DOHH2 (cell line): ENCODE data around the gene AURKAIP1.

Source experiments
- H3F3A ChIP-seq: fragments of 200-600 bp; sonication (generic), shearing (Covaris generic); 2 replicates; pipeline ENCODE4 v1.6.0; 2016; ENCODE audit warnings: antibody characterized with exemption, mild to moderate bottlenecking; ENCODE audit not compliant: control insufficient read depth, insufficient read depth
- H3K27ac ChIP-seq: fragments of 200-600 bp; sonication (generic); 2 replicates; pipeline ENCODE4 v1.5.1; 2014; ENCODE audit warnings: low read depth, mild to moderate bottlenecking, low read length, moderate library complexity
- H3K27me3 ChIP-seq: fragments of 200-600 bp; sonication (generic); 2 replicates; pipeline ENCODE4 v1.6.1; 2014; ENCODE audit warnings: mild to moderate bottlenecking, low read length, mixed read lengths; ENCODE audit not compliant: control insufficient read depth
- H3K36me3 ChIP-seq: fragments of 200-600 bp; sonication (generic); 2 replicates; pipeline ENCODE4 v1.6.1; 2014; ENCODE audit warnings: mild to moderate bottlenecking, low read length, moderate library complexity, mixed read lengths; ENCODE audit not compliant: control insufficient read depth
- H3K4me1 ChIP-seq: fragments of 200-600 bp; sonication (generic); 2 replicates; pipeline ENCODE4 v1.6.1; 2014; ENCODE audit warnings: mild to moderate bottlenecking, low read length, mixed read lengths; ENCODE audit not compliant: control insufficient read depth
- H3K4me2 ChIP-seq: fragments of 200-600 bp; sonication (generic); 2 replicates; pipeline ENCODE4 v1.6.0; 2014; ENCODE audit warnings: mild to moderate bottlenecking, low read length, moderate library complexity
- H3K4me3 ChIP-seq: fragments of 200-600 bp; sonication (generic); 2 replicates; pipeline ENCODE4 v1.5.1; 2014; ENCODE audit warnings: mild to moderate bottlenecking, low read length, mixed read lengths
- H3K79me2 ChIP-seq: fragments of 200-600 bp; sonication (generic); 2 replicates; pipeline ENCODE4 v1.6.1; 2014; ENCODE audit warnings: mild to moderate bottlenecking, low read length, mixed read lengths; ENCODE audit not compliant: control insufficient read depth
- H3K9me2 ChIP-seq: fragments of 200-600 bp; sonication (generic); replicated peaks from 2 replicates; pipeline ENCODE4 v1.6.1; 2014; ENCODE audit warnings: mild to moderate bottlenecking, low read length, mixed read lengths; ENCODE audit not compliant: control insufficient read depth
- H3K9me3 ChIP-seq: fragments of 200-600 bp; sonication (generic); 2 replicates; pipeline ENCODE4 v1.6.1; 2014; ENCODE audit warnings: antibody characterized with exemption, low read length, mixed read lengths; ENCODE audit not compliant: control insufficient read depth, insufficient read depth
- H4K20me1 ChIP-seq: fragments of 200-600 bp; sonication (generic); 2 replicates; pipeline ENCODE4 v1.6.0; 2014; ENCODE audit warnings: low read depth, mild to moderate bottlenecking, antibody characterized with exemption, low read length, moderate library complexity; ENCODE audit not compliant: control insufficient read depth, insufficient read depth
- CTCF ChIP-seq: fragments of 200-600 bp; sonication (generic); IDR thresholded peaks from one replicate; pipeline ENCODE4 v1.5.1; 2014; ENCODE audit warnings: antibody characterized with exemption, mild to moderate bottlenecking, low read depth, low read length; ENCODE audit not compliant: poor library complexity, severe bottlenecking
- EZH2phosphoT487 ChIP-seq: fragments of 200-600 bp; sonication (generic); IDR thresholded peaks from 2 replicates; pipeline ENCODE4 v1.6.1; 2017; ENCODE audit warnings: borderline replicate concordance, mild to moderate bottlenecking, antibody characterized with exemption, low read length, moderate library complexity, mixed read lengths

Gene AURKAIP1

GRCh38 chr1:1331068-1331965, 43.7 kb downstream of the AURKAIP1 start, which contains the start of gene TAS1R3:
Gene TAS1R3, plus strand, starts transcription at chr1:1331280. Its CDS starts 66 bp downstream, at chr1:1331346.
- Histone ChIP-seq H4K20me1 (no peaks in the 10 kb centered on the region), H3K79me2 (peaks cover 2% of the 10 kb centered on the region), H3K9me2 (no peaks in the 10 kb centered on the region), H3K27ac (no peak within 1 kb of the TSS), H3K9me3 (peaks cover 13% of the 10 kb centered on the region), H3K4me2 (no peak within 1 kb of the TSS), H3K27me3 (no peaks in the 10 kb centered on the region), H3K36me3 (peaks cover 7% of the 10 kb centered on the region; the same call in 1 of the 2 replicates), H3K4me3 (no peak within 1 kb of the TSS), H3F3A (no peaks in the 10 kb centered on the region), H3K4me1 (peaks cover 9% of the 10 kb centered on the region)
- TF ChIP-seq EZH2phosphoT487 (no peak), CTCF (no peak)

GRCh38 chr1:1330366-1331067, 44.5 kb downstream of the AURKAIP1 start:
- no peak overlapping the region for H3K4me2 ChIP-seq
- no peaks in the 10 kb centered on the region for H4K20me1 ChIP-seq
- peaks cover 7% of the 10 kb centered on the region; the same call in 1 of the 2 replicates for H3K36me3 ChIP-seq
- no peaks in the 10 kb centered on the region for H3K27me3 ChIP-seq
- no peak overlapping the region for H3K27ac ChIP-seq
- H3K79me2 ChIP-seq = peaks cover 10% of the 10 kb centered on the region
- no peaks in the 10 kb centered on the region for H3K9me2 ChIP-seq
- TF ChIP-seq CTCF = no peak
- no peak for TF ChIP-seq EZH2phosphoT487
- H3K4me1 ChIP-seq = peaks cover 17% of the 10 kb centered on the region
- H3K9me3 ChIP-seq = peaks cover 13% of the 10 kb centered on the region
- no peaks in the 10 kb centered on the region for H3F3A ChIP-seq
- H3K4me3 ChIP-seq = no peak overlapping the region

GRCh38 chr1:1329304-1330210, 45.5 kb downstream of the AURKAIP1 start:
- Histone ChIP-seq H4K20me1 (no peaks in the 10 kb centered on the region), H3K9me3 (peaks cover 13% of the 10 kb centered on the region), H3K4me2 (no peak overlapping the region), H3K36me3 (peaks cover 7% of the 10 kb centered on the region; the same call in 1 of the 2 replicates), H3K79me2 (peaks cover 19% of the 10 kb centered on the region), H3K4me1 (peaks cover 22% of the 10 kb centered on the region), H3K27ac (no peak overlapping the region), H3K27me3 (no peaks in the 10 kb centered on the region), H3K9me2 (no peaks in the 10 kb centered on the region), H3F3A (no peaks in the 10 kb centered on the region), H3K4me3 (no peak overlapping the region)
- TF ChIP-seq EZH2phosphoT487 (no peak), CTCF (no peak)
